ENCODE results near the gene IGSF6. TPM values are rescaled to one million over a fixed set of nuclear protein-coding genes. Genes with fewer than 3 reads are reported as not detected.

Gene IGSF6
- polyA plus RNA-seq, 1 of the 3 experiments (the other 2 are of a cell fraction), result not detected

DNA sequence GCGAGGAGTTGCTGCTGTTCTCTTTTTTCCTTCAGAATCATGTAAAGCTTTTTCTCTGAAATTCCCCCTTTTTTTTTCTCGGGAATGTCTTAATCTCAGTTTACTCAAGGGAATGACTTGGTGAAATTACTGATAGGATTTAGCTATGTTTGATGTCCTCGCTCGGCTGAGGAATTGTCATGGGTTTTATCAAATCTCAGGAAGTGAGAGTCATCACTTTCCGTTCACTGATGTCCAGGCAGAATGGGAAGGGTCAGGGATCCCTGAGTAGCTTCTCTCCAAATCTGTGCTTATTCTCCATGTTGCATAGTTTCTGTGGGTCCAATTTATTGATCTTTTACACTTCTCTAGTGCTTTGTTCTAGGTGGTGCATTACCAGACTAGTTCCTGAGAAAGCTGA is 6.3 kb downstream of the IGSF6 start:
- ChIA-PET POLR2A (no interaction called here), CTCF (interaction anchor here (0.9 to 2.2 kb wide), 5 partner anchors 11 to 62 kb away, joined by 3 to 23 read pairs (median 9); no protein-coding TSS in a partner anchor)
- peaks cover 78% of the 10 kb centered on the region for H3K79me2 ChIP-seq (ENCODE audit: insufficient read depth)
- no peaks in the 10 kb centered on the region for H3K9me2 ChIP-seq
- H3K4me3 ChIP-seq (ENCODE audit: low read depth in 2 of 2, low read length in 1 of 2), result no peak overlapping the region
- H3K4me2 ChIP-seq, result no peak overlapping the region; the same call in 1 of the 2 replicates
- no peak overlapping the region for H3K27ac ChIP-seq (ENCODE audit: low read depth in 2 of 2, low read length in 1 of 2)
- H3K27me3 ChIP-seq (ENCODE audit: insufficient read depth), result no peaks in the 10 kb centered on the region
- no peak for DNase-seq
- no peaks in the 10 kb centered on the region for H3K9me3 ChIP-seq
- 91% methylated on average over 5 of the region's 5 CpGs for WGBS (ENCODE audit: low lambda C conversion rate)
- H2AFZ ChIP-seq (ENCODE audit: low read depth), result no peak overlapping the region
- no peak overlapping the region for H3K9ac ChIP-seq
- peaks cover 0 to 5% of the 10 kb centered on the region in 2 experiments; a peak in 3 of 4 replicates for H3K4me1 ChIP-seq (ENCODE audit: control insufficient read depth in 1 of 2, insufficient read depth in 2 of 2, low read depth in 1 of 2, low read length in 1 of 2)
- H3F3A ChIP-seq (replicated peaks; ENCODE audit: insufficient read depth), result no peaks in the 10 kb centered on the region
- H3K36me3 ChIP-seq (replicated peaks in 1 of 2; ENCODE audit: control insufficient read depth in 1 of 2, insufficient read depth in 2 of 2, low read length in 1 of 2), result peaks cover 0 to 13% of the 10 kb centered on the region in 2 experiments
- TF ChIP-seq FOSL2 (IDR thresholded peaks at IDR 0.05; ENCODE audit: borderline replicate concordance, low read depth) (no peak), YY1 (IDR thresholded peaks at IDR 0.05; ENCODE audit: low read depth) (no peak)
- TF ChIP-seq, protein P1, sequence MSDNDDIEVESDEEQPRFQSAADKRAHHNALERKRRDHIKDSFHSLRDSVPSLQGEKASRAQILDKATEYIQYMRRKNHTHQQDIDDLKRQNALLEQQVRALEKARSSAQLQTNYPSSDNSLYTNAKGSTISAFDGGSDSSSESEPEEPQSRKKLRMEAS (IDR thresholded peaks at IDR 0.05; ENCODE audit: low read depth), result no peak
- peaks cover 2% of the 10 kb centered on the region; the same call in 1 of the 2 replicates for H4K20me1 ChIP-seq (ENCODE audit: insufficient read depth)

DNA sequence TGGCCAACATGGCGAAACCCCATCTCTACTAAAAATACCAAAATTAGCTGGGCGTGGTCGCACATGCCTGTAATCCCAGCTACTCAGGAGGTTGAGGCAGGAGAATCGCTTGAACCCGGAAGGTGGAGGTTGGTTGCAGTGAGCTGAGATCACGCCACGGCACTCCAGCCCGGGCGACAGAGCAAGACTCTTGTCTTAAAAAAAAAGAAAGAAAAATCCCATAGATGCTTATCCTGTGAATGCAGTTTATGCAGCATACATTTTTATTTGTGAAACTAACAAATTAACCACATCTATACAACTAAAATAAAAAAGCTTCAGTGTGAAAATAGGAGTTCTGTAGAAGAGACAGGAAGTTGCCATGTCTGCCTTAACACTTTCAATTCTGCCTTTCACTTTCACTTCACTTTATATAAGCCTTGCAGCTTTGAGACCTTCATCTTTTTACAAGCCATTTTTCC is 7.1 kb downstream of the IGSF6 start:
- POLR2A ChIA-PET, result no interaction called here

DNA sequence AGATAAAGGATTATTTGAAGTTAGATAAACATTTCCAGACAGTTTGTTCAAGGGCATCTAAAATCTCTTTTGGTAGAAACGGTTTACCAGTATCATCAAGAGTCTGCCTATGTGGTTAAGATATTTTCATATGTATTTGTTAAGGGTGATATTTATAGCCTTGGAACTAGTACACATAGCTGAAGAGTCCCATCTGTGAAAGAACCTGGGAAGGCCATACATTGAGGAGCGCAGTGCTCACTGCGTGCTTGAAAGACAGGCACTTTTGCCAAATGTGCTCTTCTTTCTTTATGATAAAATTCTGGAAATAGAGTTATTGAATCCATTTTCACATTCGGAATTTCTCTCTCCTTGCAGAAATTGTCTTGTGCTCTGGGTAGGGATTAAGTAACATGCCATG is 7.7 kb downstream of the IGSF6 start:
- WGBS (ENCODE audit: low lambda C conversion rate), result 95% methylated on average over 4 of the region's 4 CpGs
- H3K79me2 ChIP-seq (ENCODE audit: insufficient read depth), result peaks cover 77% of the 10 kb centered on the region
- POLR2A ChIA-PET, result no interaction called here
- no peak overlapping the region for H3K9ac ChIP-seq
- no peaks in the 10 kb centered on the region for H3K9me2 ChIP-seq
- H3K27ac ChIP-seq (ENCODE audit: low read depth in 2 of 2, low read length in 1 of 2), result no peak overlapping the region
- CTCF ChIA-PET, result interaction anchor here (1.5 to 7.1 kb wide), 3 partner anchors 13 to 62 kb away, joined by 10 to 90 read pairs (median 23); no protein-coding TSS in a partner anchor
- H4K20me1 ChIP-seq (ENCODE audit: insufficient read depth), result peaks cover 6% of the 10 kb centered on the region
- H3K4me1 ChIP-seq (ENCODE audit: control insufficient read depth in 1 of 2, insufficient read depth in 2 of 2, low read depth in 1 of 2, low read length in 1 of 2), result peaks cover 0 to 5% of the 10 kb centered on the region in 2 experiments; a peak in 3 of 4 replicates
- H3F3A ChIP-seq (replicated peaks; ENCODE audit: insufficient read depth), result peaks cover 3% of the 10 kb centered on the region
- H3K4me3 ChIP-seq (ENCODE audit: low read depth in 2 of 2, low read length in 1 of 2), result no peak overlapping the region
- TF ChIP-seq, protein P1 (IDR thresholded peaks at IDR 0.05; ENCODE audit: low read depth), result no peak
- no peak for TF ChIP-seq TAF1 (IDR thresholded peaks at IDR 0.05; ENCODE audit: borderline replicate concordance, low read depth, low read length)
- TF ChIP-seq, protein P2, sequence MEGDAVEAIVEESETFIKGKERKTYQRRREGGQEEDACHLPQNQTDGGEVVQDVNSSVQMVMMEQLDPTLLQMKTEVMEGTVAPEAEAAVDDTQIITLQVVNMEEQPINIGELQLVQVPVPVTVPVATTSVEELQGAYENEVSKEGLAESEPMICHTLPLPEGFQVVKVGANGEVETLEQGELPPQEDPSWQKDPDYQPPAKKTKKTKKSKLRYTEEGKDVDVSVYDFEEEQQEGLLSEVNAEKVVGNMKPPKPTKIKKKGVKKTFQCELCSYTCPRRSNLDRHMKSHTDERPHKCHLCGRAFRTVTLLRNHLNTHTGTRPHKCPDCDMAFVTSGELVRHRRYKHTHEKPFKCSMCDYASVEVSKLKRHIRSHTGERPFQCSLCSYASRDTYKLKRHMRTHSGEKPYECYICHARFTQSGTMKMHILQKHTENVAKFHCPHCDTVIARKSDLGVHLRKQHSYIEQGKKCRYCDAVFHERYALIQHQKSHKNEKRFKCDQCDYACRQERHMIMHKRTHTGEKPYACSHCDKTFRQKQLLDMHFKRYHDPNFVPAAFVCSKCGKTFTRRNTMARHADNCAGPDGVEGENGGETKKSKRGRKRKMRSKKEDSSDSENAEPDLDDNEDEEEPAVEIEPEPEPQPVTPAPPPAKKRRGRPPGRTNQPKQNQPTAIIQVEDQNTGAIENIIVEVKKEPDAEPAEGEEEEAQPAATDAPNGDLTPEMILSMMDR (IDR thresholded peaks at IDR 0.05), result no peak
- no peak for TF ChIP-seq ELF1 (IDR thresholded peaks at IDR 0.05)
- peaks cover 0 to 15% of the 10 kb centered on the region in 2 experiments for H3K36me3 ChIP-seq (replicated peaks in 1 of 2; ENCODE audit: control insufficient read depth in 1 of 2, insufficient read depth in 2 of 2, low read length in 1 of 2)
- no peak overlapping the region for H2AFZ ChIP-seq (ENCODE audit: low read depth)
- H3K27me3 ChIP-seq (ENCODE audit: insufficient read depth), result no peaks in the 10 kb centered on the region
- no peak overlapping the region for H3K4me2 ChIP-seq
- no peaks in the 10 kb centered on the region for H3K9me3 ChIP-seq
- DNase-seq, result no peak

More for the DNA sequence above, 7.1 kb downstream of the IGSF6 start:
- DNase-seq, result no peak
- no peaks in the 10 kb centered on the region for H3F3A ChIP-seq (replicated peaks; ENCODE audit: insufficient read depth)
- H3K9ac ChIP-seq, result no peak overlapping the region
- H3K4me1 ChIP-seq (ENCODE audit: control insufficient read depth in 1 of 2, insufficient read depth in 2 of 2, low read depth in 1 of 2, low read length in 1 of 2), result peaks cover 0 to 5% of the 10 kb centered on the region in 2 experiments; a peak in 3 of 4 replicates
- TF ChIP-seq RAD21 (IDR thresholded peaks at IDR 0.05; ENCODE audit: low read length) (no peak), TEAD4 (IDR thresholded peaks at IDR 0.05; ENCODE audit: borderline replicate concordance, insufficient read depth) (no peak), EZH2phosphoT487 (IDR thresholded peaks at IDR 0.05; ENCODE audit: borderline replicate concordance, low read depth) (no peak), CHD2 (IDR thresholded peaks at IDR 0.05; ENCODE audit: low read length, partially characterized antibody) (no peak), SIN3A (IDR thresholded peaks at IDR 0.05; ENCODE audit: borderline replicate concordance, low read depth, low read length) (no peak)
- TF ChIP-seq, protein P3, sequence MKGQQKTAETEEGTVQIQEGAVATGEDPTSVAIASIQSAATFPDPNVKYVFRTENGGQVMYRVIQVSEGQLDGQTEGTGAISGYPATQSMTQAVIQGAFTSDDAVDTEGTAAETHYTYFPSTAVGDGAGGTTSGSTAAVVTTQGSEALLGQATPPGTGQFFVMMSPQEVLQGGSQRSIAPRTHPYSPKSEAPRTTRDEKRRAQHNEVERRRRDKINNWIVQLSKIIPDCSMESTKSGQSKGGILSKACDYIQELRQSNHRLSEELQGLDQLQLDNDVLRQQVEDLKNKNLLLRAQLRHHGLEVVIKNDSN (IDR thresholded peaks at IDR 0.05; ENCODE audit: borderline replicate concordance, low read depth), result no peak
- peak overlapping the region in 1 of 2 experiments; percentile 14; a peak in 2 of 4 replicates for H3K27ac ChIP-seq (ENCODE audit: low read depth in 2 of 2, low read length in 1 of 2)
- no peaks in the 10 kb centered on the region for H3K9me3 ChIP-seq
- H3K79me2 ChIP-seq (ENCODE audit: insufficient read depth), result peaks cover 76% of the 10 kb centered on the region
- no peaks in the 10 kb centered on the region for H3K27me3 ChIP-seq (ENCODE audit: insufficient read depth)
- CTCF ChIA-PET, result interaction anchor here (1.2 to 2.2 kb wide), 4 partner anchors 12 to 63 kb away, joined by 3 to 23 read pairs (median 10); no protein-coding TSS in a partner anchor
- no peaks in the 10 kb centered on the region for H3K9me2 ChIP-seq
- peak overlapping the region; percentile 36 for H3K4me2 ChIP-seq
- no peak overlapping the region; the same call in 1 of the 2 replicates for H2AFZ ChIP-seq (ENCODE audit: low read depth)
- peaks cover 0 to 15% of the 10 kb centered on the region in 2 experiments for H3K36me3 ChIP-seq (replicated peaks in 1 of 2; ENCODE audit: control insufficient read depth in 1 of 2, insufficient read depth in 2 of 2, low read length in 1 of 2)
- 96% methylated on average over 9 of the region's 9 CpGs for WGBS (ENCODE audit: low lambda C conversion rate)
- no peak overlapping the region for H3K4me3 ChIP-seq (ENCODE audit: low read depth in 2 of 2, low read length in 1 of 2)
- H4K20me1 ChIP-seq (ENCODE audit: insufficient read depth), result peaks cover 6% of the 10 kb centered on the region
